ENCODE measurements around the gene ARFGAP3.
"Not testable (repeated sequence)": the region's sequence is repeated elsewhere in the genome, so short reads cannot be mapped to it uniquely, and the experiment has no call there.

DNA sequence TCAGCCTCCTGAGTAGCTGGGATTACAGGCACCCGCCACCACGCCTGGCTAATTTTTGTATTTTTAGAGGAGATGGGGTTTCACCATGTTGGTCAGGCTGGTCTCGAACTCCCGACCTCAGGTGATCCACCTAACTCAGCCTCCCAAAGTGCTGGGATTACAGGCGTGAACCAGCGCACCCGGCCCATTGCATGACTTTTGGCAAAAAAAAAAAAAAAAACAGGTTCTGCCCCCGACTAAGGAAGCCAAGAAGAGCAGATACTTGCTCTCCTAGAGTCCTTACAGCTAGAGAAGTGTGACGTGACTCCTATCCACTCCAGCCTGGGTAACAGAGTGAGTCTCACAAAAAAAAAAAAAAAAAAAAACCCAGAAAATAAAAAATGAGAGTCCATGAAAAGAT is 74.8 kb downstream of the ARFGAP3 start:
- not testable (repeated sequence) for TF ChIP-seq POLR2AphosphoS5 (IDR thresholded peaks at IDR 0.05; ENCODE audit: low read depth, low read length); POLR2A (IDR thresholded peaks at IDR 0.05; ENCODE audit: low read depth, low read length); TAF1 (IDR thresholded peaks at IDR 0.05; ENCODE audit: low read depth, low read length); POU2F2 (IDR thresholded peaks at IDR 0.05; ENCODE audit: low read depth, low read length); PAX5 (IDR thresholded peaks at IDR 0.05; ENCODE audit: insufficient read depth, low read length, severe bottlenecking); SPI1 (IDR thresholded peaks at IDR 0.05; ENCODE audit: low read depth, low read length)

Data from GM12891 (cell line).